ENCODE measurements around the gene GNG11.
"Not testable (repeated sequence)": the region's sequence is repeated elsewhere in the genome, so short reads cannot be mapped to it uniquely, and the experiment has no call there.

Gene GNG11

GRCh38 chr7:93915206-93915842 is 6.2 kb upstream of the GNG11 start:
- not testable (repeated sequence) for H3K36me3 ChIP-seq (ENCODE audit: insufficient read depth, low read length); H3K4me3 ChIP-seq (ENCODE audit: low read length); H3K9me3 ChIP-seq (replicated peaks; ENCODE audit: low read length); H3K27me3 ChIP-seq (ENCODE audit: control insufficient read depth, insufficient read depth, low read length); H3K9ac ChIP-seq (ENCODE audit: low read depth, low read length)
- Histone ChIP-seq H3K4me2 (ENCODE audit: low read length) (peak overlapping the region; percentile 61), H3K4me1 (ENCODE audit: control insufficient read depth, insufficient read depth, low read length) (peaks cover 15% of the 10 kb centered on the region)

- peaks cover 21% of the 10 kb centered on the region for H3K4me1 ChIP-seq (ENCODE audit: control insufficient read depth, insufficient read depth, low read length)
- H3K27me3 ChIP-seq (ENCODE audit: control insufficient read depth, insufficient read depth, low read length); H3K4me2 ChIP-seq (ENCODE audit: low read length); H3K4me3 ChIP-seq (ENCODE audit: low read length); H3K9ac ChIP-seq (ENCODE audit: low read depth, low read length); H3K9me3 ChIP-seq (replicated peaks; ENCODE audit: low read length); H3K36me3 ChIP-seq (ENCODE audit: insufficient read depth, low read length): not testable (repeated sequence)
Measured at GRCh38 chr7:93915888-93916287, 5.6 kb upstream of the GNG11 start.

- H3K4me3 ChIP-seq (ENCODE audit: low read length); H3K9ac ChIP-seq (ENCODE audit: low read depth, low read length); H3K9me3 ChIP-seq (replicated peaks; ENCODE audit: low read length); H3K4me2 ChIP-seq (ENCODE audit: low read length); H3K36me3 ChIP-seq (ENCODE audit: insufficient read depth, low read length); H3K27me3 ChIP-seq (ENCODE audit: control insufficient read depth, insufficient read depth, low read length): not testable (repeated sequence)
- H3K4me1 ChIP-seq (ENCODE audit: control insufficient read depth, insufficient read depth, low read length): peaks cover 22% of the 10 kb centered on the region
Measured at GRCh38 chr7:93916315-93916714, 5.2 kb upstream of the GNG11 start.

GRCh38 chr7:93920496-93921182 is 896 bp upstream of the GNG11 start:
- peaks cover 21% of the 10 kb centered on the region for H3K4me1 ChIP-seq (ENCODE audit: control insufficient read depth, insufficient read depth, low read length)
- peak overlapping the region; percentile 83 for H3K4me2 ChIP-seq (ENCODE audit: low read length)
- peak overlapping the region; percentile 80 for H3K4me3 ChIP-seq (ENCODE audit: low read length)
- peaks cover 4% of the 10 kb centered on the region for H3K36me3 ChIP-seq (ENCODE audit: insufficient read depth, low read length)
- H3K9me3 ChIP-seq (replicated peaks; ENCODE audit: low read length): no peaks in the 10 kb centered on the region
- H3K9ac ChIP-seq (ENCODE audit: low read depth, low read length): peak overlapping the region; percentile 92
- no peaks in the 10 kb centered on the region for H3K27me3 ChIP-seq (ENCODE audit: control insufficient read depth, insufficient read depth, low read length)

GRCh38 chr7:93921186-93921585 is 349 bp upstream of the GNG11 start:
- Histone ChIP-seq H3K9ac (ENCODE audit: low read depth, low read length) (peak overlapping the region; percentile 92), H3K27me3 (ENCODE audit: control insufficient read depth, insufficient read depth, low read length) (no peaks in the 10 kb centered on the region), H3K9me3 (replicated peaks; ENCODE audit: low read length) (no peaks in the 10 kb centered on the region), H3K4me2 (ENCODE audit: low read length) (peak overlapping the region; percentile 83), H3K4me3 (ENCODE audit: low read length) (peak overlapping the region; percentile 80), H3K4me1 (ENCODE audit: control insufficient read depth, insufficient read depth, low read length) (peaks cover 21% of the 10 kb centered on the region), H3K36me3 (ENCODE audit: insufficient read depth, low read length) (peaks cover 8% of the 10 kb centered on the region)

- Histone ChIP-seq H3K4me3 (ENCODE audit: low read length) (peak overlapping the region; percentile 80), H3K9ac (ENCODE audit: low read depth, low read length) (peak overlapping the region; percentile 92)
Measured at GRCh38 chr7:93923296-93923695, 1.8 kb downstream of the GNG11 start.

GRCh38 chr7:93923942-93924341 is 2.4 kb downstream of the GNG11 start:
- Histone ChIP-seq H3K9me3 (replicated peaks; ENCODE audit: low read length) (no peaks in the 10 kb centered on the region), H3K4me2 (ENCODE audit: low read length) (peak overlapping the region; percentile 83), H3K9ac (ENCODE audit: low read depth, low read length) (peak overlapping the region; percentile 92), H3K4me1 (ENCODE audit: control insufficient read depth, insufficient read depth, low read length) (peaks cover 21% of the 10 kb centered on the region), H3K36me3 (ENCODE audit: insufficient read depth, low read length) (peaks cover 25% of the 10 kb centered on the region), H3K4me3 (ENCODE audit: low read length) (peak overlapping the region; percentile 80), H3K27me3 (ENCODE audit: control insufficient read depth, insufficient read depth, low read length) (no peaks in the 10 kb centered on the region)

More at GRCh38 chr7:93923296-93923695, 1.8 kb downstream of the GNG11 start:
- H3K4me1 ChIP-seq (ENCODE audit: control insufficient read depth, insufficient read depth, low read length): peaks cover 21% of the 10 kb centered on the region
- no peaks in the 10 kb centered on the region for H3K27me3 ChIP-seq (ENCODE audit: control insufficient read depth, insufficient read depth, low read length)
- H3K9me3 ChIP-seq (replicated peaks; ENCODE audit: low read length): no peaks in the 10 kb centered on the region
- peaks cover 25% of the 10 kb centered on the region for H3K36me3 ChIP-seq (ENCODE audit: insufficient read depth, low read length)
- peak overlapping the region; percentile 83 for H3K4me2 ChIP-seq (ENCODE audit: low read length)

- Histone ChIP-seq H3K9ac (ENCODE audit: low read depth, low read length) (no peak overlapping the region), H3K4me3 (ENCODE audit: low read length) (no peak overlapping the region), H3K4me2 (ENCODE audit: low read length) (no peak overlapping the region), H3K9me3 (replicated peaks; ENCODE audit: low read length) (no peaks in the 10 kb centered on the region), H3K4me1 (ENCODE audit: control insufficient read depth, insufficient read depth, low read length) (peaks cover 7% of the 10 kb centered on the region), H3K27me3 (ENCODE audit: control insufficient read depth, insufficient read depth, low read length) (no peaks in the 10 kb centered on the region), H3K36me3 (ENCODE audit: insufficient read depth, low read length) (peaks cover 25% of the 10 kb centered on the region)
Measured at GRCh38 chr7:93926800-93927199, 5.3 kb downstream of the GNG11 start.

GRCh38 chr7:93927585-93927984 is 6.0 kb downstream of the GNG11 start:
- H3K4me3 ChIP-seq (ENCODE audit: low read length): no peak overlapping the region
- no peak overlapping the region for H3K4me2 ChIP-seq (ENCODE audit: low read length)
- H3K36me3 ChIP-seq (ENCODE audit: insufficient read depth, low read length): peaks cover 25% of the 10 kb centered on the region
- H3K9ac ChIP-seq (ENCODE audit: low read depth, low read length): no peak overlapping the region
- no peaks in the 10 kb centered on the region for H3K27me3 ChIP-seq (ENCODE audit: control insufficient read depth, insufficient read depth, low read length)
- H3K9me3 ChIP-seq (replicated peaks; ENCODE audit: low read length): no peaks in the 10 kb centered on the region
- peaks cover 7% of the 10 kb centered on the region for H3K4me1 ChIP-seq (ENCODE audit: control insufficient read depth, insufficient read depth, low read length)

- Histone ChIP-seq H3K36me3 (ENCODE audit: insufficient read depth, low read length) (peaks cover 12% of the 10 kb centered on the region), H3K4me2 (ENCODE audit: low read length) (no peak overlapping the region), H3K9ac (ENCODE audit: low read depth, low read length) (no peak overlapping the region), H3K9me3 (replicated peaks; ENCODE audit: low read length) (no peaks in the 10 kb centered on the region), H3K4me1 (ENCODE audit: control insufficient read depth, insufficient read depth, low read length) (no peaks in the 10 kb centered on the region), H3K27me3 (ENCODE audit: control insufficient read depth, insufficient read depth, low read length) (no peaks in the 10 kb centered on the region), H3K4me3 (ENCODE audit: low read length) (no peak overlapping the region)
Measured at GRCh38 chr7:93931655-93932054, 10.1 kb downstream of the GNG11 start.

- Histone ChIP-seq H3K9ac (ENCODE audit: low read depth, low read length) (no peak overlapping the region), H3K9me3 (replicated peaks; ENCODE audit: low read length) (no peaks in the 10 kb centered on the region), H3K4me3 (ENCODE audit: low read length) (no peak overlapping the region), H3K27me3 (ENCODE audit: control insufficient read depth, insufficient read depth, low read length) (no peaks in the 10 kb centered on the region), H3K36me3 (ENCODE audit: insufficient read depth, low read length) (no peaks in the 10 kb centered on the region), H3K4me1 (ENCODE audit: control insufficient read depth, insufficient read depth, low read length) (peaks cover 4% of the 10 kb centered on the region), H3K4me2 (ENCODE audit: low read length) (no peak overlapping the region)
Measured at GRCh38 chr7:93933156-93933555, 11.6 kb downstream of the GNG11 start.

GRCh38 chr7:93935102-93935501 is 13.6 kb downstream of the GNG11 start:
- H3K9ac ChIP-seq (ENCODE audit: low read depth, low read length): no peak overlapping the region
- H3K4me3 ChIP-seq (ENCODE audit: low read length): no peak overlapping the region
- no peaks in the 10 kb centered on the region for H3K27me3 ChIP-seq (ENCODE audit: control insufficient read depth, insufficient read depth, low read length)
- peaks cover 5% of the 10 kb centered on the region for H3K4me1 ChIP-seq (ENCODE audit: control insufficient read depth, insufficient read depth, low read length)
- no peaks in the 10 kb centered on the region for H3K36me3 ChIP-seq (ENCODE audit: insufficient read depth, low read length)
- H3K4me2 ChIP-seq (ENCODE audit: low read length): no peak overlapping the region
- H3K9me3 ChIP-seq (replicated peaks; ENCODE audit: low read length): no peaks in the 10 kb centered on the region

Data from skeletal muscle satellite cell (primary cell).